SK-N-SH (cell line): Measurements from ENCODE around the gene WNT1. TPM values are rescaled to one million over a fixed set of nuclear protein-coding genes. Genes with fewer than 3 reads are reported as not detected.

Experiments used
- CTCF ChIA-PET: fragments of 300-600, 350-600 bp; formaldehyde crosslinking; extraction: SDS; loops from one replicate; lab custom pipeline; 2021; lab: Yijun Ruan, JAX
- POLR2A ChIA-PET: fragments of 350-600 bp; sonication (Branson Sonifier 250); formaldehyde crosslinking; extraction: SDS; loops from one replicate; lab custom pipeline; 2020; ENCODE audit warnings: antibody characterized with exemption, inconsistent platforms; lab: Yijun Ruan, JAX
- DNase-seq: peaks from one replicate; pipeline ENCODE4 v3.0.0; 2012
- H2AFZ ChIP-seq: fragments of 200-600 bp; sonication (generic); 2 replicates; pipeline ENCODE4 v1.8.1; 2016; ENCODE audit warnings: antibody characterized with exemption, mild to moderate bottlenecking, low read depth
- H3F3A ChIP-seq: fragments of 200-600 bp; sonication (generic); replicated peaks from 2 replicates; pipeline ENCODE3; 2016; ENCODE audit warnings: antibody characterized with exemption, mild to moderate bottlenecking; ENCODE audit not compliant: insufficient read depth
- H3K27ac ChIP-seq, 2 experiments: fragments of 200-500 bp in 1 of 2; fragments of 200-600 bp in 1 of 2; sonication (Bioruptor generic) in 1 of 2; sonication (generic), shearing (Covaris generic) in 1 of 2; 2 replicates each; pipeline versions ENCODE4 v1.5.1 to v1.6.1; 2014 to 2016; ENCODE audit warnings: low read depth in 2 of 2, inconsistent platforms in 1 of 2, low read length in 1 of 2, mild to moderate bottlenecking in 1 of 2, mixed read lengths in 1 of 2
- H3K27me3 ChIP-seq: fragments of 200-600 bp; sonication (generic), shearing (Covaris generic); 2 replicates; pipeline ENCODE4 v1.6.1; 2016; ENCODE audit warnings: mixed run types; ENCODE audit not compliant: insufficient read depth
- H3K36me3 ChIP-seq, 2 experiments: fragments of 200-500 bp in 1 of 2; fragments of 200-600 bp in 1 of 2; sonication (Bioruptor generic) in 1 of 2; sonication (generic) in 1 of 2; replicated peaks in 1 of 2; 2 replicates each; pipeline versions ENCODE3 to v1.5.1; 2014 to 2016; ENCODE audit warnings: low read length in 1 of 2, mild to moderate bottlenecking in 1 of 2; ENCODE audit not compliant: insufficient read depth in 2 of 2, control insufficient read depth in 1 of 2
- H3K4me1 ChIP-seq, 2 experiments: fragments of 200-500 bp in 1 of 2; fragments of 200-600 bp in 1 of 2; sonication (Bioruptor generic) in 1 of 2; sonication (generic), shearing (Covaris generic) in 1 of 2; 2 replicates each; pipeline versions ENCODE4 v1.5.1 to v1.6.1; 2014 to 2016; ENCODE audit warnings: low read depth in 1 of 2, low read length in 1 of 2, mixed run types in 1 of 2; ENCODE audit not compliant: insufficient read depth in 2 of 2, control insufficient read depth in 1 of 2
- H3K4me2 ChIP-seq: fragments of 200-600 bp; sonication (generic), shearing (Covaris generic); 2 replicates; pipeline ENCODE4 v1.6.1; 2017; ENCODE audit warnings: mixed run types
- H3K4me3 ChIP-seq, 2 experiments: fragments of 200-500 bp in 1 of 2; fragments of 200-600 bp in 1 of 2; sonication (Bioruptor generic) in 1 of 2; sonication (generic), shearing (Covaris generic) in 1 of 2; 2 replicates each; pipeline versions ENCODE4 v1.5.1 to v1.8.1; 2014 to 2016; ENCODE audit warnings: low read depth in 2 of 2, inconsistent platforms in 1 of 2, low read length in 1 of 2, mild to moderate bottlenecking in 1 of 2, mixed read lengths in 1 of 2, moderate library complexity in 1 of 2
- H3K79me2 ChIP-seq: fragments of 200-600 bp; sonication (generic); 2 replicates; pipeline ENCODE4 v1.8.1; 2017; ENCODE audit warnings: mild to moderate bottlenecking; ENCODE audit not compliant: insufficient read depth
- H3K9ac ChIP-seq: fragments of 200-600 bp; sonication (generic); 2 replicates; pipeline ENCODE4 v1.6.1; 2017; ENCODE audit warnings: mixed run types
- H3K9me2 ChIP-seq: fragments of 200-600 bp; sonication (generic); 2 replicates; pipeline ENCODE4 v1.6.1; 2017; ENCODE audit warnings: mixed run types
- H3K9me3 ChIP-seq: fragments of 200-600 bp; sonication (generic); 2 replicates; pipeline ENCODE4 v1.6.1; 2017; ENCODE audit warnings: mixed run types, mild to moderate bottlenecking, moderate library complexity
- H4K20me1 ChIP-seq: fragments of 200-600 bp; sonication (generic); 2 replicates; pipeline ENCODE4 v1.6.1; 2017; ENCODE audit warnings: mild to moderate bottlenecking, mixed run types; ENCODE audit not compliant: insufficient read depth
- CHD2 ChIP-seq: fragments of 150-350 bp; IDR thresholded peaks from 2 replicates; pipeline ENCODE4 v1.6.1; 2018; ENCODE audit warnings: low read length; ENCODE audit not compliant: partially characterized antibody
- ELF1 ChIP-seq: IDR thresholded peaks from 2 replicates; pipeline ENCODE4 v1.4.0; 2012
- EP300 ChIP-seq, 2 experiments: IDR thresholded peaks; 2 replicates each; pipeline versions ENCODE4 v1.4.0 to v1.6.1; 2012; ENCODE audit warnings: borderline replicate concordance in 1 of 2, low read depth in 1 of 2, low read length in 1 of 2
- FOSL2 ChIP-seq: IDR thresholded peaks from 2 replicates; pipeline ENCODE4 v1.4.0; 2012; ENCODE audit warnings: low read depth, mild to moderate bottlenecking, moderate library complexity, borderline replicate concordance
- FOXJ3 ChIP-seq: sonication (generic); formaldehyde crosslinking; IDR thresholded peaks from 2 replicates; pipeline ENCODE4 v1.5.1; 2020; ENCODE audit warnings: mild to moderate bottlenecking, missing genetic modification reagents
- FOXM1 ChIP-seq: IDR thresholded peaks from 2 replicates; pipeline ENCODE4 v1.4.0; 2012; ENCODE audit warnings: low read depth, mild to moderate bottlenecking
- GABPA ChIP-seq: IDR thresholded peaks from 2 replicates; pipeline ENCODE4 v1.4.0; 2012; ENCODE audit warnings: low read depth, mild to moderate bottlenecking
- MEF2A ChIP-seq: IDR thresholded peaks from 2 replicates; pipeline ENCODE4 v1.4.0; 2012; ENCODE audit warnings: low read depth, borderline replicate concordance
- MXI1 ChIP-seq: IDR thresholded peaks from 2 replicates; pipeline ENCODE4 v1.6.1; 2012; ENCODE audit warnings: mild to moderate bottlenecking, low read depth, low read length, improper control_type of control experiment
- NFIC ChIP-seq: IDR thresholded peaks from 2 replicates; pipeline ENCODE4 v1.4.0; 2012; ENCODE audit warnings: borderline replicate concordance
- NRF1 ChIP-seq: IDR thresholded peaks from 2 replicates; pipeline ENCODE4 v1.6.1; 2012; ENCODE audit warnings: low read depth, mild to moderate bottlenecking, low read length
- POLR2AphosphoS5 ChIP-seq: IDR thresholded peaks from 2 replicates; pipeline ENCODE4 v1.6.1; 2012; ENCODE audit warnings: low read depth, low read length
- RXRA ChIP-seq: IDR thresholded peaks from 2 replicates; pipeline ENCODE4 v1.4.0; 2012; ENCODE audit warnings: low read depth, mild to moderate bottlenecking, borderline replicate concordance
- TAF1 ChIP-seq: IDR thresholded peaks from 2 replicates; pipeline ENCODE4 v1.6.1; 2012; ENCODE audit warnings: low read depth, mild to moderate bottlenecking, low read length, moderate library complexity, borderline replicate concordance
- WGBS: methylation state at CpG from one replicate; pipeline ENCODE4 v1.1.6; 2017; ENCODE audit warnings: low lambda C conversion rate; 5-methylcytosine and 5-hydroxymethylcytosine counted together
- polyA plus RNA-seq, 3 experiments: library from polyadenylated mRNA; depleted of rRNA; stranded (reverse); fragments of >200 nt; gene quantifications; 2 replicates each; pipeline ENCODE4 v1.2.3, GENCODE V29; 2012
- TF ChIP-seq, protein P1 (sequence below): IDR thresholded peaks from 2 replicates; pipeline ENCODE4 v1.4.0; 2012; ENCODE audit warnings: low read depth
- TF ChIP-seq, protein P2 (sequence below): IDR thresholded peaks from 2 replicates; pipeline ENCODE4; 2012
- TF ChIP-seq, protein P3 (sequence below): IDR thresholded peaks from 2 replicates; pipeline ENCODE4 v1.4.0; 2012; ENCODE audit warnings: low read depth, borderline replicate concordance
- TF ChIP-seq, protein P4 (sequence below): fragments of 200-600 bp; sonication (generic); IDR thresholded peaks from 2 replicates; pipeline ENCODE4 v1.6.1; 2017; ENCODE audit warnings: antibody characterized with exemption, mild to moderate bottlenecking, moderate library complexity

The WNT1 gene
- polyA plus RNA-seq, 1 of the 3 experiments (the other 2 are of a cell fraction): not detected

DNA sequence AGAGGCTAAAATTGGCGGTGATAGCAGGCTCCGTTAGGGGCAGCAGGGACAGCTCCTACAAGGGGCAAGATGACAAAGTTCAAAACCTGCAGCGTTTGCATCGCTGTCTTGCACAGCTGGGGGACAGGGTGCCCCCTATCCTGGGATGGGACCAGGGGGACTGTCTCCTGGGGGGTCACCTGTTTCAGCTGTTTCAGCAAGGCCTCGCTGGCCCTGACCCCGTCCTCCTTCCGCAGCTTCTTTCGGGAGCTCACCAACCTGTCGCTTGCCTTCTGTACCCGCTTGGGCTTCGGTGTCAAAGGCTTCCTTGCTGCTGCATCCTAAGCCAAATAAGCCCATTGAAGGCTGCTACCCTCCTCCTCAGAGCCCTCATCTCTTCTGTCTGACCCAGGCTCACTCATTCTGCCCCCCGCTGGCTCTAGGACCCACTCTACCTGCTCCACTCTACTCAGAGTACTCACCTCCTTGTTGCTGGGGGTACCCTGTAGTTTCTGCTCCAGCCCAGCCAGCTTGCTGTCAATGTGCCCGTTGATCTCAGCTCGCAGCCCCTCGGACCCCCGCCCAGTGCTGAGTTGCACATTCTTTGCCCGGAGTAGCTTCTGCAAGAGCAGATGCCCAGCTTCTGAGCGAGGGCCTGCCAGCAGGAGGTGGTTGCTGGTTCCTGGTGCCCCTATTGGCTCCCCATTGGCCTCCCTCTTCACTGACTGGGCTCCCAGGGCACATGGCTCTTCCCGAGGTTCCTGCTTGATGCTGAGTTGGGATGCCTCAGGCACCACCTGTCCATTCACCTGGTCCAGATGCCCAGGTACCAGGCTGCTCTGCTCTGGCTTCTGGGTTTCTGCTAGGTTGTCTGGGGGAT, 52.8 kb downstream of the WNT1 start:
- peaks cover 45 to 87% of the 10 kb centered on the region in 2 experiments for H3K36me3 ChIP-seq
- H2AFZ ChIP-seq: no peak overlapping the region
- CTCF ChIA-PET: interaction anchor here (0.7 to 5.4 kb wide), 10 partner anchors 8 to 68 kb away, joined by 3 to 29 read pairs (median 4); partner anchors contain the start of gene PRKAG1

More for the DNA sequence above, 52.8 kb downstream of the WNT1 start:
- Histone ChIP-seq H3K9me3 (no peaks in the 10 kb centered on the region), H3F3A (peaks cover under 1% of the 10 kb centered on the region), H3K9me2 (no peaks in the 10 kb centered on the region), H3K27me3 (no peaks in the 10 kb centered on the region), H3K79me2 (no peaks in the 10 kb centered on the region), H3K4me1 (no peaks in the 10 kb centered on the region), H3K4me2 (no peak overlapping the region), H3K27ac (no peak overlapping the region), H3K9ac (no peak overlapping the region), H3K4me3 (no peak overlapping the region), H4K20me1 (no peaks in the 10 kb centered on the region)
- TF ChIP-seq FOSL2 (no peak), GABPA (no peak), MEF2A (no peak), ELF1 (no peak), FOXM1 (no peak), NFIC (no peak), CHD2 (no peak), POLR2AphosphoS5 (no peak), TAF1 (no peak), FOXJ3 (CRISPR knock-in tag) (no peak), RXRA (no peak), NRF1 (no peak), MXI1 (no peak), EP300 (IDR thresholded peaks at IDR 0.05; ENCODE audit: borderline replicate concordance in 1 of 2, low read depth in 1 of 2, low read length in 1 of 2) (no peak)
- TF ChIP-seq, protein P1, sequence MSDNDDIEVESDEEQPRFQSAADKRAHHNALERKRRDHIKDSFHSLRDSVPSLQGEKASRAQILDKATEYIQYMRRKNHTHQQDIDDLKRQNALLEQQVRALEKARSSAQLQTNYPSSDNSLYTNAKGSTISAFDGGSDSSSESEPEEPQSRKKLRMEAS: no peak
- TF ChIP-seq, protein P2, sequence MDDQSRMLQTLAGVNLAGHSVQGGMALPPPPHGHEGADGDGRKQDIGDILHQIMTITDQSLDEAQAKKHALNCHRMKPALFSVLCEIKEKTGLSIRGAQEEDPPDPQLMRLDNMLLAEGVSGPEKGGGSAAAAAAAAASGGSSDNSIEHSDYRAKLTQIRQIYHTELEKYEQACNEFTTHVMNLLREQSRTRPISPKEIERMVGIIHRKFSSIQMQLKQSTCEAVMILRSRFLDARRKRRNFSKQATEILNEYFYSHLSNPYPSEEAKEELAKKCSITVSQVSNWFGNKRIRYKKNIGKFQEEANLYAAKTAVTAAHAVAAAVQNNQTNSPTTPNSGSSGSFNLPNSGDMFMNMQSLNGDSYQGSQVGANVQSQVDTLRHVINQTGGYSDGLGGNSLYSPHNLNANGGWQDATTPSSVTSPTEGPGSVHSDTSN: no peak
- TF ChIP-seq, protein P3, sequence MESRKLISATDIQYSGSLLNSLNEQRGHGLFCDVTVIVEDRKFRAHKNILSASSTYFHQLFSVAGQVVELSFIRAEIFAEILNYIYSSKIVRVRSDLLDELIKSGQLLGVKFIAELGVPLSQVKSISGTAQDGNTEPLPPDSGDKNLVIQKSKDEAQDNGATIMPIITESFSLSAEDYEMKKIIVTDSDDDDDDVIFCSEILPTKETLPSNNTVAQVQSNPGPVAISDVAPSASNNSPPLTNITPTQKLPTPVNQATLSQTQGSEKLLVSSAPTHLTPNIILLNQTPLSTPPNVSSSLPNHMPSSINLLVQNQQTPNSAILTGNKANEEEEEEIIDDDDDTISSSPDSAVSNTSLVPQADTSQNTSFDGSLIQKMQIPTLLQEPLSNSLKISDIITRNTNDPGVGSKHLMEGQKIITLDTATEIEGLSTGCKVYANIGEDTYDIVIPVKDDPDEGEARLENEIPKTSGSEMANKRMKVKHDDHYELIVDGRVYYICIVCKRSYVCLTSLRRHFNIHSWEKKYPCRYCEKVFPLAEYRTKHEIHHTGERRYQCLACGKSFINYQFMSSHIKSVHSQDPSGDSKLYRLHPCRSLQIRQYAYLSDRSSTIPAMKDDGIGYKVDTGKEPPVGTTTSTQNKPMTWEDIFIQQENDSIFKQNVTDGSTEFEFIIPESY: no peak
- TF ChIP-seq, protein P4, sequence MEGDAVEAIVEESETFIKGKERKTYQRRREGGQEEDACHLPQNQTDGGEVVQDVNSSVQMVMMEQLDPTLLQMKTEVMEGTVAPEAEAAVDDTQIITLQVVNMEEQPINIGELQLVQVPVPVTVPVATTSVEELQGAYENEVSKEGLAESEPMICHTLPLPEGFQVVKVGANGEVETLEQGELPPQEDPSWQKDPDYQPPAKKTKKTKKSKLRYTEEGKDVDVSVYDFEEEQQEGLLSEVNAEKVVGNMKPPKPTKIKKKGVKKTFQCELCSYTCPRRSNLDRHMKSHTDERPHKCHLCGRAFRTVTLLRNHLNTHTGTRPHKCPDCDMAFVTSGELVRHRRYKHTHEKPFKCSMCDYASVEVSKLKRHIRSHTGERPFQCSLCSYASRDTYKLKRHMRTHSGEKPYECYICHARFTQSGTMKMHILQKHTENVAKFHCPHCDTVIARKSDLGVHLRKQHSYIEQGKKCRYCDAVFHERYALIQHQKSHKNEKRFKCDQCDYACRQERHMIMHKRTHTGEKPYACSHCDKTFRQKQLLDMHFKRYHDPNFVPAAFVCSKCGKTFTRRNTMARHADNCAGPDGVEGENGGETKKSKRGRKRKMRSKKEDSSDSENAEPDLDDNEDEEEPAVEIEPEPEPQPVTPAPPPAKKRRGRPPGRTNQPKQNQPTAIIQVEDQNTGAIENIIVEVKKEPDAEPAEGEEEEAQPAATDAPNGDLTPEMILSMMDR: no peak
- WGBS: 97% methylated on average over 16 of the region's 19 CpGs
- POLR2A ChIA-PET: interaction anchor here (0.6 to 1.6 kb wide), 4 partner anchors 10 to 72 kb away, joined by 3 to 5 read pairs (median 3); partner anchors contain the start of gene PRKAG1
- peak; percentile 23 for DNase-seq
